WI38 (cell line): ENCODE data around the gene ANKIB1.

Experiments used
- H3K4me3 ChIP-seq: 2 replicates; pipeline ENCODE4 v1.5.1; 2011; ENCODE audit warnings: low read depth, mild to moderate bottlenecking, control low read depth, low read length
- CTCF ChIP-seq: IDR thresholded peaks from 2 replicates; pipeline ENCODE4 v1.5.1; 2012; ENCODE audit warnings: low read depth, mild to moderate bottlenecking, control low read depth, low read length

Gene ANKIB1

GRCh38 chr7:92417913-92418312 is 172.1 kb downstream of the ANKIB1 start:
- TF ChIP-seq CTCF, result no peak
- no peak overlapping the region for H3K4me3 ChIP-seq

DNA sequence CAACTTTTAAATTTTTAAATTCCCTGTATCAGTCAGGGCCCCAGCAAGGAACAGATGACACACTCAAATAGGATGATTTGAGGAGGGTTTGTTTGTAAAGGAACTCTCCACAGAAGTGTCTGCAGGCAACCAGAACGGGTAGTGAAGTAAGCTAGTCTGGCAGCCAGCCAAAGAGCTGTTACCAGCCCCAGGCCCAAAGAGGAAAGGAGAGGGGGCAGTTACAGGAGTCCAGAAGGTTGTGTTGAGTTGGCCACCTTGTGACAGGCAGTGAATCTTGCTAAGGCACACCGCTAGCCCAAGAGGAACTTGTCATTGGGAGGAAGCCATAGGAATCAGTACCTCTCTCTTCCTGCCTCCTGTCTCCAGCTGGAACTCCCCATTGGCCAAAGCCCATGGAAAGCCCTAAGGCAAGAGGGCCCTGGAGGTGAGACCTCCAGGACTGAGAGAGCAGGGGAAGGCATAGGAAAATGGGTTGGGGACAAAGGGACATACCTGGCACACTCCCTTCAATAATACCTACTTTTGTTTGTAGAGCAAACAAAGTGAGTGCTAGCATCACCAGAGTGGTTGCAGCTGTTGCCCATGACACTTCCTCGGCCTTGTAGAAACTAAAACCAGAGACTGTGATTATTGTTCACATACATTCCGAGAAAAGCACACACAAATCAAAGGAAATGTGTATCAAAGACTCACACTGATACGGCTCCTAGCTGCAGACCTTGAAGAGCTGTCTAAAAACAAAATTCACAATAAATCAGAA is 176.1 kb downstream of the ANKIB1 start:
- TF ChIP-seq CTCF, result no peak
- no peak overlapping the region for H3K4me3 ChIP-seq

DNA sequence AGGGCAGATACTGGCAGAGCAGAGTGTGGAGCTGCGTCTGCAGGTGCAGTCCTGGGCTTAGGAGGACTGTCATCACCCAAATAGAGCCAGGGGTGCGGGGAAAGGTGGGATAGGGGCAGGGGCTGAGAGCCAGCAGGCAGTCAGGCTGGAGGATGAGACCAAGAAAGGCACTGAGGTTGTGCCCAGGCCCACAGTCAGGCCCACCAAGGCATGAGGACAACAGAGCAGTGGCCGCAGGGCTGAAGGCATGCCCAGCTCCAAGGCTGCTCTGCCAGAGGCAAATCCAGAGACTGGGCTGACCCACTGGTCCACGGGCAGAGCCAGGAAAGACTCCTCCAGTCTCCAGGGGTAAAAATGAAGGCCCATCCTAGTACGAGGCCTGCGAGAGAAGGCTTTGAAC is 177.2 kb downstream of the ANKIB1 start:
- TF ChIP-seq CTCF, result no peak
- no peak overlapping the region for H3K4me3 ChIP-seq

GRCh38 chr7:92423710-92424131 is 177.9 kb downstream of the ANKIB1 start:
- H3K4me3 ChIP-seq, result no peak overlapping the region
- TF ChIP-seq CTCF, result no peak

DNA sequence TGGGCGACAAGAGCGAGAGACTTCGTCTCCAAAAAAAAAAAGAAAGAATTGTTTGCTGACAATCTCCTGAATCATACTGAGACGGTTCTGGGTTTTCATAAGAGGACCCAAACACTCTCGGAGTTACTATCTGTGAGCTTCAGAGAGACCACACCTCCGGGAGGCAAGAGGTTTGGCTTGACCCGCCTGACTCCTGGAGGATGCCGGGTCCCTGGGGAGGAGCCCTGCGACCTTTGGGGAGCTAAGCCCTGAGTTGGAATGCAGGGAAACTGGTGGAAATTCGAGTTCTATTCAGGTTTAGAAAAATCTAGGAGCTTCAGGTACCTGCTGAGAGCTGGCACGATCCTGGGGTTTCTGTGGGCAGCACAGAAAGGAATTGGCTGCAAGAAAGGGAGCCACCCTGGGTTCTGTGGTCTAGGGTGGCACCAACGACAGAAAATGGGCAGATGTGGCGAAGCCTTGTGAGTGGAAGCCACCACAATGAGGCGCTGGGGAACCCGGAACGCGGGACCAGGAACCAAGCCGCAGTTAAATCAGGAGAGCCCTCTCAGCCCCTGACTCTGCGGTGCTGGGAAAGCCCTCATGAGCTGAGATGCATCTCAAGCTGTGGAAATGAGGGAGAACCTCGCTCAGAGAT is 179.7 kb downstream of the ANKIB1 start:
- no peak for TF ChIP-seq CTCF
- H3K4me3 ChIP-seq, result peak overlapping the region; percentile 0; the same call in 1 of the 2 replicates

DNA sequence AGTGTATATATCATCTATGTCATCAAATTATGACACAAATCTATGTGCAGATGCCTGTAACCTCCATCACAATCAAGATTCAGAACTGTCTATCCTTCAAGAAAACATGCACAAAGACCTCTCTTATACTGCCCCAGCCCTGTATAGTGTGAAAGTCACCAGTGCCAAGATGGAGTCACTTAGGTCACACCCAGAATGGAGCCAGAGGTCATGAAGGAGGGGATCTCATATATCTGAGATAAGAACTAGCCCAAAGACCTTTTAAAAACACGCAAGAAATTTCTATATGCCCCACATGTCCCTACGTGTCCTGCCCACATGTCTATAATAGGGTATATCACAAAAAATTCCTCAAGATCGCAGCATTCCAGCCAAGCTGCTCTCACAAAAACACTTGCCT is 181.4 kb downstream of the ANKIB1 start:
- TF ChIP-seq CTCF, result no peak

GRCh38 chr7:92432299-92432946 is 186.6 kb downstream of the ANKIB1 start:
- no peak for TF ChIP-seq CTCF
- H3K4me3 ChIP-seq, result no peak overlapping the region

More for the DNA sequence above, 181.4 kb downstream of the ANKIB1 start:
- H3K4me3 ChIP-seq, result no peak overlapping the region
